ENCODE measurements around the gene PIAS1. TPM values are rescaled to one million over a fixed set of nuclear protein-coding genes. Genes with fewer than 3 reads are reported as not detected.

PIAS1 gene
- total RNA-seq, 1 experiment from 2014 or later, result 29.7 TPM

- CTCF ChIA-PET, result interaction anchor here (0.6 to 0.7 kb wide), 2 partner anchors 22 to 336 kb away, joined by 3 to 4 read pairs; no protein-coding TSS in a partner anchor
- Mint-ChIP-seq H3K4me3 (no peak overlapping the region), H3K27ac (no peak overlapping the region), H3K27me3 (ENCODE audit: low read depth) (no peaks in the 10 kb centered on the region), H3K4me1 (no peaks in the 10 kb centered on the region), H3K36me3 (peaks cover 28% of the 10 kb centered on the region), H3K9me3 (0 out of 2 replicates have a peak, but pooled peaks cover 4% of the 10 kb centered on the region)
- TF ChIP-seq GABPB1 (CRISPR knock-in tag; IDR thresholded peaks at IDR 0.05), result no peak
- TF ChIP-seq, protein P1, sequence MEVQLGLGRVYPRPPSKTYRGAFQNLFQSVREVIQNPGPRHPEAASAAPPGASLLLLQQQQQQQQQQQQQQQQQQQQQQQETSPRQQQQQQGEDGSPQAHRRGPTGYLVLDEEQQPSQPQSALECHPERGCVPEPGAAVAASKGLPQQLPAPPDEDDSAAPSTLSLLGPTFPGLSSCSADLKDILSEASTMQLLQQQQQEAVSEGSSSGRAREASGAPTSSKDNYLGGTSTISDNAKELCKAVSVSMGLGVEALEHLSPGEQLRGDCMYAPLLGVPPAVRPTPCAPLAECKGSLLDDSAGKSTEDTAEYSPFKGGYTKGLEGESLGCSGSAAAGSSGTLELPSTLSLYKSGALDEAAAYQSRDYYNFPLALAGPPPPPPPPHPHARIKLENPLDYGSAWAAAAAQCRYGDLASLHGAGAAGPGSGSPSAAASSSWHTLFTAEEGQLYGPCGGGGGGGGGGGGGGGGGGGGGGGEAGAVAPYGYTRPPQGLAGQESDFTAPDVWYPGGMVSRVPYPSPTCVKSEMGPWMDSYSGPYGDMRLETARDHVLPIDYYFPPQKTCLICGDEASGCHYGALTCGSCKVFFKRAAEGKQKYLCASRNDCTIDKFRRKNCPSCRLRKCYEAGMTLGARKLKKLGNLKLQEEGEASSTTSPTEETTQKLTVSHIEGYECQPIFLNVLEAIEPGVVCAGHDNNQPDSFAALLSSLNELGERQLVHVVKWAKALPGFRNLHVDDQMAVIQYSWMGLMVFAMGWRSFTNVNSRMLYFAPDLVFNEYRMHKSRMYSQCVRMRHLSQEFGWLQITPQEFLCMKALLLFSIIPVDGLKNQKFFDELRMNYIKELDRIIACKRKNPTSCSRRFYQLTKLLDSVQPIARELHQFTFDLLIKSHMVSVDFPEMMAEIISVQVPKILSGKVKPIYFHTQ (CRISPR knock-in tag; IDR thresholded peaks at IDR 0.05), result no peak
- no peak for TF ChIP-seq KAT7 (CRISPR knock-in tag; IDR thresholded peaks at IDR 0.05; ENCODE audit: borderline replicate concordance)
- TF ChIP-seq, protein P2, sequence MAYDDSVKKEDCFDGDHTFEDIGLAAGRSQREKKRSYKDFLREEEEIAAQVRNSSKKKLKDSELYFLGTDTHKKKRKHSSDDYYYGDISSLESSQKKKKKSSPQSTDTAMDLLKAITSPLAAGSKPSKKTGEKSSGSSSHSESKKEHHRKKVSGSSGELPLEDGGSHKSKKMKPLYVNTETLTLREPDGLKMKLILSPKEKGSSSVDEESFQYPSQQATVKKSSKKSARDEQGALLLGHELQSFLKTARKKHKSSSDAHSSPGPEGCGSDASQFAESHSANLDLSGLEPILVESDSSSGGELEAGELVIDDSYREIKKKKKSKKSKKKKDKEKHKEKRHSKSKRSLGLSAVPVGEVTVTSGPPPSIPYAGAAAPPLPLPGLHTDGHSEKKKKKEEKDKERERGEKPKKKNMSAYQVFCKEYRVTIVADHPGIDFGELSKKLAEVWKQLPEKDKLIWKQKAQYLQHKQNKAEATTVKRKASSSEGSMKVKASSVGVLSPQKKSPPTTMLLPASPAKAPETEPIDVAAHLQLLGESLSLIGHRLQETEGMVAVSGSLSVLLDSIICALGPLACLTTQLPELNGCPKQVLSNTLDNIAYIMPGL (CRISPR knock-in tag; IDR thresholded peaks at IDR 0.05), result no peak
- TF ChIP-seq MXD4 (CRISPR knock-in tag; IDR thresholded peaks at IDR 0.05; ENCODE audit: borderline replicate concordance), result no peak
- TF ChIP-seq, protein P3, sequence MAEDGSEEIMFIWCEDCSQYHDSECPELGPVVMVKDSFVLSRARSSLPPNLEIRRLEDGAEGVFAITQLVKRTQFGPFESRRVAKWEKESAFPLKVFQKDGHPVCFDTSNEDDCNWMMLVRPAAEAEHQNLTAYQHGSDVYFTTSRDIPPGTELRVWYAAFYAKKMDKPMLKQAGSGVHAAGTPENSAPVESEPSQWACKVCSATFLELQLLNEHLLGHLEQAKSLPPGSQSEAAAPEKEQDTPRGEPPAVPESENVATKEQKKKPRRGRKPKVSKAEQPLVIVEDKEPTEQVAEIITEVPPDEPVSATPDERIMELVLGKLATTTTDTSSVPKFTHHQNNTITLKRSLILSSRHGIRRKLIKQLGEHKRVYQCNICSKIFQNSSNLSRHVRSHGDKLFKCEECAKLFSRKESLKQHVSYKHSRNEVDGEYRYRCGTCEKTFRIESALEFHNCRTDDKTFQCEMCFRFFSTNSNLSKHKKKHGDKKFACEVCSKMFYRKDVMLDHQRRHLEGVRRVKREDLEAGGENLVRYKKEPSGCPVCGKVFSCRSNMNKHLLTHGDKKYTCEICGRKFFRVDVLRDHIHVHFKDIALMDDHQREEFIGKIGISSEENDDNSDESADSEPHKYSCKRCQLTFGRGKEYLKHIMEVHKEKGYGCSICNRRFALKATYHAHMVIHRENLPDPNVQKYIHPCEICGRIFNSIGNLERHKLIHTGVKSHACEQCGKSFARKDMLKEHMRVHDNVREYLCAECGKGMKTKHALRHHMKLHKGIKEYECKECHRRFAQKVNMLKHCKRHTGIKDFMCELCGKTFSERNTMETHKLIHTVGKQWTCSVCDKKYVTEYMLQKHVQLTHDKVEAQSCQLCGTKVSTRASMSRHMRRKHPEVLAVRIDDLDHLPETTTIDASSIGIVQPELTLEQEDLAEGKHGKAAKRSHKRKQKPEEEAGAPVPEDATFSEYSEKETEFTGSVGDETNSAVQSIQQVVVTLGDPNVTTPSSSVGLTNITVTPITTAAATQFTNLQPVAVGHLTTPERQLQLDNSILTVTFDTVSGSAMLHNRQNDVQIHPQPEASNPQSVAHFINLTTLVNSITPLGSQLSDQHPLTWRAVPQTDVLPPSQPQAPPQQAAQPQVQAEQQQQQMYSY (CRISPR knock-in tag; IDR thresholded peaks at IDR 0.05), result no peak
- TF ChIP-seq, protein P4, sequence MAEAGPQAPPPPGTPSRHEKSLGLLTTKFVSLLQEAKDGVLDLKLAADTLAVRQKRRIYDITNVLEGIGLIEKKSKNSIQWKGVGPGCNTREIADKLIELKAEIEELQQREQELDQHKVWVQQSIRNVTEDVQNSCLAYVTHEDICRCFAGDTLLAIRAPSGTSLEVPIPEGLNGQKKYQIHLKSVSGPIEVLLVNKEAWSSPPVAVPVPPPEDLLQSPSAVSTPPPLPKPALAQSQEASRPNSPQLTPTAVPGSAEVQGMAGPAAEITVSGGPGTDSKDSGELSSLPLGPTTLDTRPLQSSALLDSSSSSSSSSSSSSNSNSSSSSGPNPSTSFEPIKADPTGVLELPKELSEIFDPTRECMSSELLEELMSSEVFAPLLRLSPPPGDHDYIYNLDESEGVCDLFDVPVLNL (CRISPR knock-in tag; IDR thresholded peaks at IDR 0.05; ENCODE audit: borderline replicate concordance, low read depth), result no peak
- TF ChIP-seq ZMAT4 (CRISPR knock-in tag; IDR thresholded peaks at IDR 0.05), result no peak
- TF ChIP-seq MYBL2 (CRISPR knock-in tag; IDR thresholded peaks at IDR 0.05), result no peak
- TF ChIP-seq IRF2 (CRISPR knock-in tag; IDR thresholded peaks at IDR 0.05; ENCODE audit: borderline replicate concordance, low read depth), result no peak
- ATAC-seq (no peak), DNase-seq (ENCODE audit: low spot score) (no peak)
- POLR2A ChIA-PET, result interaction anchor here (0.6 kb wide), 1 partner anchor 332 kb away, joined by 3 read pairs; no protein-coding TSS in a partner anchor
Measured at GRCh38 chr15:68176601-68177000, 122.5 kb downstream of the PIAS1 start.

- POLR2A ChIA-PET, result no interaction called here
- Mint-ChIP-seq H3K27ac (peak overlapping the region; percentile 50; the same call in 1 of the 2 replicates), H3K9me3 (no peaks in the 10 kb centered on the region), H3K4me3 (no peak overlapping the region), H3K36me3 (peaks cover 27% of the 10 kb centered on the region), H3K4me1 (no peaks in the 10 kb centered on the region), H3K27me3 (ENCODE audit: low read depth) (no peaks in the 10 kb centered on the region)
- CTCF ChIA-PET, result interaction anchor here (1.3 kb wide), 1 partner anchor 314 kb away, joined by 3 read pairs; no protein-coding TSS in a partner anchor
- TF ChIP-seq, protein P5, sequence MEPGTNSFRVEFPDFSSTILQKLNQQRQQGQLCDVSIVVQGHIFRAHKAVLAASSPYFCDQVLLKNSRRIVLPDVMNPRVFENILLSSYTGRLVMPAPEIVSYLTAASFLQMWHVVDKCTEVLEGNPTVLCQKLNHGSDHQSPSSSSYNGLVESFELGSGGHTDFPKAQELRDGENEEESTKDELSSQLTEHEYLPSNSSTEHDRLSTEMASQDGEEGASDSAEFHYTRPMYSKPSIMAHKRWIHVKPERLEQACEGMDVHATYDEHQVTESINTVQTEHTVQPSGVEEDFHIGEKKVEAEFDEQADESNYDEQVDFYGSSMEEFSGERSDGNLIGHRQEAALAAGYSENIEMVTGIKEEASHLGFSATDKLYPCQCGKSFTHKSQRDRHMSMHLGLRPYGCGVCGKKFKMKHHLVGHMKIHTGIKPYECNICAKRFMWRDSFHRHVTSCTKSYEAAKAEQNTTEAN (CRISPR knock-in tag; IDR thresholded peaks at IDR 0.05), result no peak
- no peak for TF ChIP-seq HMGA2 (CRISPR knock-in tag; IDR thresholded peaks at IDR 0.05)
- TF ChIP-seq TEAD1 (CRISPR knock-in tag; IDR thresholded peaks at IDR 0.05), result no peak
- no peak for TF ChIP-seq RELA (CRISPR knock-in tag; IDR thresholded peaks at IDR 0.05; ENCODE audit: borderline replicate concordance)
- TF ChIP-seq NFYB (CRISPR knock-in tag; conservative IDR thresholded peaks at IDR 0.05; ENCODE audit: low read depth), result no peak
- no peak for TF ChIP-seq ZNF263 (CRISPR knock-in tag; IDR thresholded peaks at IDR 0.05; ENCODE audit: low read depth)
- TF ChIP-seq OVOL2 (CRISPR knock-in tag; IDR thresholded peaks at IDR 0.05; ENCODE audit: borderline replicate concordance), result no peak
- ATAC-seq, result no peak
- DNase-seq (ENCODE audit: low spot score), result no peak
Measured at GRCh38 chr15:68177742-68178141, 123.6 kb downstream of the PIAS1 start.

Measured in WTC11 (cell line).